Measurements from ENCODE around the gene PTPRZ1. TPM values are rescaled to one million over a fixed set of nuclear protein-coding genes. Genes with fewer than 3 reads are reported as not detected.
A peak's percentile ranks its signal among the peaks of the same experiment; 100 is the strongest.

The PTPRZ1 gene
- total RNA-seq, 1 donor from 2014 or later, result 154 TPM

DNA sequence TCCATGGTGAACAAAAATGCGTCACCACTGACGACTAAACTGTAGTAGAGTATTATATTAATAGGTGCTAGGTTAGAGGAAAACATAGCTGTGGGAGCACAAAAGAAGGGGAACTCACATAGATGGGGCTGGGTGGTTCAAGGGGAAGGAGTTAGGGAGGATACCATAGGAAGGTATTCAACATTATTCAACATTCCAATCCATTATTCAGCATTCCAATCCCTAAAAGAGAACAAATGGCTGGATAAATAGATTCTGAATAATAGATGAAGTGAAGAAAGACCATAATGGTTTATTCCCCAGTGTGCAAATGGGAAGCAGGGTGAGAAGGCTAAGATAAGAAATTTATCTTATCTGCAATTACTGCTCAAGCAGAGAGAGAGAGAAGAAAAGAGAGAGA lies 209.7 kb downstream of the PTPRZ1 start:
- H3K4me3 ChIP-seq, result no peak overlapping the region
- peaks cover 11% of the 10 kb centered on the region for H3F3A ChIP-seq (ENCODE audit: low read depth)
- Mint-ChIP-seq H3K4me1 (peaks cover 2% of the 10 kb centered on the region), H3K36me3 (peaks cover 60% of the 10 kb centered on the region), H3K9me3 (no peaks in the 10 kb centered on the region), H3K27ac (no peak overlapping the region), H3K4me3 (no peak overlapping the region), H3K27me3 (ENCODE audit: insufficient read depth, low read depth) (peaks cover 2% of the 10 kb centered on the region)
- no peak for TF ChIP-seq EZH2phosphoT487 (IDR thresholded peaks at IDR 0.05)
- no peak for TF ChIP-seq EZH2 (IDR thresholded peaks at IDR 0.05)
- TF ChIP-seq, protein P1, sequence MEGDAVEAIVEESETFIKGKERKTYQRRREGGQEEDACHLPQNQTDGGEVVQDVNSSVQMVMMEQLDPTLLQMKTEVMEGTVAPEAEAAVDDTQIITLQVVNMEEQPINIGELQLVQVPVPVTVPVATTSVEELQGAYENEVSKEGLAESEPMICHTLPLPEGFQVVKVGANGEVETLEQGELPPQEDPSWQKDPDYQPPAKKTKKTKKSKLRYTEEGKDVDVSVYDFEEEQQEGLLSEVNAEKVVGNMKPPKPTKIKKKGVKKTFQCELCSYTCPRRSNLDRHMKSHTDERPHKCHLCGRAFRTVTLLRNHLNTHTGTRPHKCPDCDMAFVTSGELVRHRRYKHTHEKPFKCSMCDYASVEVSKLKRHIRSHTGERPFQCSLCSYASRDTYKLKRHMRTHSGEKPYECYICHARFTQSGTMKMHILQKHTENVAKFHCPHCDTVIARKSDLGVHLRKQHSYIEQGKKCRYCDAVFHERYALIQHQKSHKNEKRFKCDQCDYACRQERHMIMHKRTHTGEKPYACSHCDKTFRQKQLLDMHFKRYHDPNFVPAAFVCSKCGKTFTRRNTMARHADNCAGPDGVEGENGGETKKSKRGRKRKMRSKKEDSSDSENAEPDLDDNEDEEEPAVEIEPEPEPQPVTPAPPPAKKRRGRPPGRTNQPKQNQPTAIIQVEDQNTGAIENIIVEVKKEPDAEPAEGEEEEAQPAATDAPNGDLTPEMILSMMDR (IDR thresholded peaks at IDR 0.05), result no peak
- H4K20me1 ChIP-seq (ENCODE audit: low read depth), result no peaks in the 10 kb centered on the region
- peaks cover 6% of the 10 kb centered on the region for H3K79me2 ChIP-seq (ENCODE audit: low read depth)
- no peak overlapping the region for H3K9ac ChIP-seq
- peak overlapping the region; percentile 37 for H3K27ac ChIP-seq
- no peak overlapping the region for H3K4me2 ChIP-seq
- H3K4me1 ChIP-seq, result peaks cover 5% of the 10 kb centered on the region
- H3K9me3 ChIP-seq (ENCODE audit: low read depth), result no peaks in the 10 kb centered on the region
- no peaks in the 10 kb centered on the region for H3K27me3 ChIP-seq
- DNase-seq (ENCODE audit: low spot score), result no peak
- H3K36me3 ChIP-seq, result peaks cover 47% of the 10 kb centered on the region
- H2AFZ ChIP-seq (replicated peaks), result no peak overlapping the region

DNA sequence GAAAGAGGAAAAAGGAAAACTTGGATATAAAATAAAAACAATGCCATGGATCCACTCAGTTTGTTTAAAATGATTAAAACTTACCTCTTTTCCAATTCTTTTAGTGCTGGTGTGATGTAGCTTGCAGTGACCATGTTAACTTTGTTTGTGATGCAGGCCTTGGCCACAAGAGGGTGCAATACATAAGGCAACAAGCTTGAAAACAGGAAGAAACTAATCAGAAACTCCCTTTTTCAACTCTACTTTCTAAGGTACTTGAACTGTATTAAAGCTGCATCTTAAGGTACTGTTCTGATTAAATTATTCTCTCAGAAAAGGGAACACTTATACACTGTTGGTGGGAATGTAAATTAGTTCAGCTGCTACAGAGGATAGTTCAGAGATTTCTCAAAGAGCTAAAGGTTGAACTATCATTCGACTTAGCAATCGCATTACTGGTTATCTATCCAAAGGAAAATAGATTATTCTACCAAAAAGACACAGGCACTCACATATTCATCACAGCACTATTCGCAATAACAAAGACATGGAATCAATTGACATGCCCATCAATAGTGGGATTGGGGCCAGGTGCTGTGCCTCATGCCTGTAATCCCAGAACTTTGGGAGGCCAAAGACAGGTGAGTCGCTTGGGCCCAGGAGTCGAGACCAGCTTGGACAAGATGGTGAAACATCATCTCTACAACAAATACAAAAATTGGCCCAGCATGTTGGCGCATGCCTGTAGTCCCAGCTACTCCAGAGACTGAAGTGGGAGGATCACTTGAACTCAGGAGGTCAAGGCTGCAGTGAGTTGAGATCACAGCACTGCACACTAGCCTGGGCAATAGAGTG lies 220.2 kb downstream of the PTPRZ1 start:
- H3K4me1 Mint-ChIP-seq, result no peaks in the 10 kb centered on the region

DNA sequence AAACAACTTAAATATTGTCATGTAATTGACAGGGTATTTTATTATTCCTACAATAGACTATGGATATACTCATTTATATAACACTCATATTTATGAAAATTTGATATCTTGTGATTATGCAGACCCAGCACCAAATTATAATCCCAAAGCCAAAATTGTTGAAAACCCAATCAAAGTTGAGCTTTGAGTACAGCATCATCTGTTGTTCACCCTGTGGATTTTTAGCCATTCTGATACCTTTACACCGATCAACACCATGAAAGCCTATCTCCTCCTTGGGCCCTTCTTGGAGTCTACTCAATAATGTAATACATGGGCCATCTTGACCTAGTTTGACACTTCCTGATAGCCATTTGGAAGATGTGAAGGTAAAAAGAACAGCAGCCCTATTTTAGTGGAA lies 221.6 kb downstream of the PTPRZ1 start:
- no peak overlapping the region for H3K4me2 ChIP-seq
- Mint-ChIP-seq H3K36me3 (peaks cover 18% of the 10 kb centered on the region), H3K4me3 (no peak overlapping the region), H3K27ac (no peak overlapping the region), H3K4me1 (no peaks in the 10 kb centered on the region), H3K27me3 (ENCODE audit: insufficient read depth, low read depth) (peaks cover 2% of the 10 kb centered on the region), H3K9me3 (no peaks in the 10 kb centered on the region)
- DNase-seq (ENCODE audit: low spot score), result no peak
- H3K4me3 ChIP-seq, result no peak overlapping the region
- H3K9ac ChIP-seq, result no peak overlapping the region
- peaks cover 5% of the 10 kb centered on the region for H4K20me1 ChIP-seq (ENCODE audit: low read depth)
- TF ChIP-seq, protein P1 (IDR thresholded peaks at IDR 0.05), result no peak
- no peak for TF ChIP-seq EZH2 (IDR thresholded peaks at IDR 0.05)
- TF ChIP-seq EZH2phosphoT487 (IDR thresholded peaks at IDR 0.05), result no peak
- H3K36me3 ChIP-seq, result peaks cover 22% of the 10 kb centered on the region
- no peaks in the 10 kb centered on the region for H3K4me1 ChIP-seq
- H2AFZ ChIP-seq (replicated peaks), result no peak overlapping the region
- no peaks in the 10 kb centered on the region for H3K27me3 ChIP-seq
- peaks cover 55% of the 10 kb centered on the region for H3F3A ChIP-seq (ENCODE audit: low read depth)
- peak overlapping the region; percentile 6 for H3K27ac ChIP-seq
- peaks cover 13% of the 10 kb centered on the region for H3K79me2 ChIP-seq (ENCODE audit: low read depth)
- H3K9me3 ChIP-seq (ENCODE audit: low read depth), result no peaks in the 10 kb centered on the region

More for the DNA sequence above, 220.2 kb downstream of the PTPRZ1 start:
- Histone ChIP-seq H3K4me2 (no peak overlapping the region), H3K79me2 (ENCODE audit: low read depth) (peaks cover 10% of the 10 kb centered on the region), H3K27ac (no peak overlapping the region), H3K4me3 (no peak overlapping the region), H3K9me3 (ENCODE audit: low read depth) (no peaks in the 10 kb centered on the region), H3F3A (ENCODE audit: low read depth) (peaks cover 54% of the 10 kb centered on the region), H3K9ac (no peak overlapping the region), H4K20me1 (ENCODE audit: low read depth) (peaks cover 5% of the 10 kb centered on the region), H3K36me3 (peaks cover 13% of the 10 kb centered on the region), H2AFZ (replicated peaks) (no peak overlapping the region), H3K27me3 (no peaks in the 10 kb centered on the region), H3K4me1 (no peaks in the 10 kb centered on the region)
- H3K36me3 Mint-ChIP-seq, result peaks cover 22% of the 10 kb centered on the region
- no peaks in the 10 kb centered on the region for H3K9me3 Mint-ChIP-seq
- H3K27me3 Mint-ChIP-seq (ENCODE audit: insufficient read depth, low read depth), result peaks cover 2% of the 10 kb centered on the region
- H3K4me3 Mint-ChIP-seq, result no peak overlapping the region
- DNase-seq (ENCODE audit: low spot score), result peak; percentile 72
- H3K27ac Mint-ChIP-seq, result no peak overlapping the region
- TF ChIP-seq EZH2phosphoT487 (IDR thresholded peaks at IDR 0.05) (no peak), EZH2 (IDR thresholded peaks at IDR 0.05) (no peak)
- TF ChIP-seq, protein P1 (IDR thresholded peaks at IDR 0.05), result peak; percentile 96
